Naive thymus-derived CD4-positive, alpha-beta T cell (primary cell): ENCODE data around the gene BORCS6. TPM values are rescaled to one million over a fixed set of nuclear protein-coding genes. Genes with fewer than 3 reads are reported as not detected.

Source experiments
- ATAC-seq: fragments of 150-1000 bp; cut with Tn5 transposase; 2 replicates; pipeline ENCODE4 v1.10.0; 2021; ENCODE audit warnings: mild to moderate bottlenecking, moderate library complexity
- CTCF ChIA-PET: fragments of 350-600 bp; sonication (Branson Sonifier 250); formaldehyde crosslinking; loops from one replicate; lab custom pipeline; 2021; ENCODE audit warnings: antibody characterized with exemption; lab: Charles Lee
- POLR2A ChIA-PET: fragments of 350-600 bp; sonication (Branson Sonifier 250); formaldehyde crosslinking; loops from one replicate; lab custom pipeline; 2021; ENCODE audit warnings: antibody characterized with exemption, inconsistent platforms; lab: Charles Lee
- DNase-seq, 9 donors: peaks; one replicate each; pipeline versions ENCODE4 v3.0.0 to v3.0.0-alpha.2; 2020 to 2022; ENCODE audit warnings: mixed read lengths in 1 of 9
- H3K27ac ChIP-seq: one replicate; pipeline ENCODE4 v1.7.0; 2013; ENCODE audit warnings: mild to moderate bottlenecking, low read depth, low read length, moderate library complexity
- H3K27me3 ChIP-seq, 2 donors: one replicate each; pipeline ENCODE4 v1.7.0; 2013; ENCODE audit warnings: low read length in 2 of 2, mild to moderate bottlenecking in 2 of 2, moderate library complexity in 2 of 2; ENCODE audit not compliant: control insufficient read depth in 2 of 2, insufficient read depth in 2 of 2
- H3K36me3 ChIP-seq, 3 experiments: 1 replicate in 2 of 3; 2 replicates in 1 of 3; pipeline ENCODE4 v1.7.0; 2013; ENCODE audit warnings: low read length in 3 of 3, mild to moderate bottlenecking in 3 of 3, moderate library complexity in 1 of 3; ENCODE audit not compliant: insufficient read depth in 3 of 3, control insufficient read depth in 2 of 3
- H3K4me1 ChIP-seq, 2 donors: one replicate each; pipeline ENCODE4 v1.7.0; 2013; ENCODE audit warnings: low read length in 2 of 2, mild to moderate bottlenecking in 2 of 2, moderate library complexity in 1 of 2; ENCODE audit not compliant: control insufficient read depth in 2 of 2, insufficient read depth in 2 of 2
- H3K4me3 ChIP-seq: 2 replicates; pipeline ENCODE4 v1.7.0; 2013; ENCODE audit warnings: mild to moderate bottlenecking, low read length
- H3K9me3 ChIP-seq, 3 experiments: 1 replicate in 2 of 3; 2 replicates in 1 of 3; pipeline ENCODE4 v1.7.0; 2013; ENCODE audit warnings: low read length in 3 of 3; ENCODE audit not compliant: control insufficient read depth in 2 of 3
- H3K27ac Mint-ChIP-seq, 9 donors: one replicate each; pipeline ENCODE4 v1.8.0; 2020 to 2022; ENCODE audit warnings: mixed read lengths in 9 of 9, mild to moderate bottlenecking in 8 of 9, moderate library complexity in 5 of 9, inconsistent platforms in 2 of 9
- H3K27me3 Mint-ChIP-seq, 5 donors: one replicate each; pipeline ENCODE4 v1.8.0; 2021 to 2022; ENCODE audit warnings: mixed read lengths in 5 of 5, mild to moderate bottlenecking in 1 of 5
- H3K36me3 Mint-ChIP-seq, 5 donors: one replicate each; pipeline ENCODE4 v1.8.0; 2020 to 2022; ENCODE audit warnings: mixed read lengths in 5 of 5, mild to moderate bottlenecking in 3 of 5, inconsistent platforms in 1 of 5
- H3K4me1 Mint-ChIP-seq, 7 donors: one replicate each; pipeline ENCODE4 v1.8.0; 2020 to 2022; ENCODE audit warnings: mixed read lengths in 7 of 7, mild to moderate bottlenecking in 3 of 7, inconsistent platforms in 1 of 7
- H3K4me3 Mint-ChIP-seq, 10 donors: one replicate each; pipeline ENCODE4 v1.8.0; 2020 to 2022; ENCODE audit warnings: mild to moderate bottlenecking in 10 of 10, mixed read lengths in 10 of 10, moderate library complexity in 6 of 10, inconsistent platforms in 2 of 10
- H3K9me3 Mint-ChIP-seq, 11 donors: one replicate each; pipeline ENCODE4 v1.8.0; 2020 to 2022; ENCODE audit warnings: mixed read lengths in 11 of 11, mild to moderate bottlenecking in 4 of 11, inconsistent platforms in 1 of 11, moderate library complexity in 1 of 11
- intact Hi-C, 2 donors: fragments of 100-400 bp; cut with micrococcal nuclease; formaldehyde crosslinking; loops; one replicate each; pipeline ENCODE4 v1.15.1; 2023
- polyA plus RNA-seq, 2 donors: library from polyadenylated mRNA; unstranded; fragments of 300-500 nt; fragmentation: Illumina TruSeq; gene quantifications; one replicate each; pipeline ENCODE4 v1.2.3, GENCODE V29; 2021
- total RNA-seq, 6 experiments: library from RNA in 5 of 6; stranded (reverse) in 5 of 6; gene quantifications; 1 replicate in 5 of 6; 2 replicates in 1 of 6; pipeline ENCODE4 v1.2.3 and lab custom pipeline; 2021 to 2026

BORCS6 gene
- total and polyA plus RNA-seq, 7 experiments from 2014 or later, result 5.4 to 23.7 (median 15.8) TPM

DNA sequence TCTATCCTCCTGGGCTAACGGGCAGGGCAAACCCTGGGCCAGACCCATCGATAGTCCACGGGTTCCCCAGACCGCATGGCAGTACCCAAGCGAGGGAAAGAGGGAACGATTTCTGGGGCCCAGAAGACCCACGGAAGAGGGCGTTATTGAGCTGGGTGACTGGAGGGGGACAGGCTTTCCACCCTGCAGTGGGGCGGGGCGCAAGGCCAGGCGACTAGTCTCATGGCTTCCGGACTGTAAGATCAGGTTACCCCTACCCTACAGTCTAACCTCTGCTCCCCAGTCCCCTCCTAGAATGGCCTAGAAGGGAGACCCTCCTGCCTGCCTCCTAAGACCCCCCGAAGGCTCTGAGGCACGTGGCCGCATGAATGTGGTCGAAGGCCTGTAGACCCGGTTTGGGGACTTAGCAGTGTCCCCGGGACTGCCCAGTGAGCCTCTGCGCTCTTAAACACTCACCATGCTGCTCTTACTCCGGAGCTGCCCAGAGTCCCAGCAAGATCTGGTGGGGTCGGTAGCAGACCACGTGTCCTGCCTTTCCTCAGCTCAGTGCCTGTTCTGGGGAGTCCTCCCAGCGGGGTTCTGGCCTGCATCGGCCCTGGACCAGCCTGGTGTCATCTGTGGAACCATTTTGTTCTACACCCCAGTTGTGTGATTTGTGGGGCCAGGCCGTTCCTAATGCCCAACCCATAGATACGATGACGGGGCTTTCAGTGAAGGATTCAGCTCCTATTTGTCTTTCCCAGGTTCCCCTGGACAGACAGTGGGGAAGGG is 33.6 kb upstream of the BORCS6 start:
- DNase-seq, result peak in 3 of 9 donors; percentile 42 to 60 (median 46)
- peaks cover 10 to 40% (median 22%) of the 10 kb centered on the region in 5 donors for H3K36me3 Mint-ChIP-seq
- peaks cover 32 to 83% (median 68%) of the 10 kb centered on the region in 7 donors for H3K4me1 Mint-ChIP-seq
- H3K4me1 ChIP-seq, result peaks cover 23 to 26% of the 10 kb centered on the region in 2 donors
- H3K27ac Mint-ChIP-seq, result peak overlapping the region; percentile 95 to 100 (median 99)
- peaks cover 0 to 17% (median 0%) of the 10 kb centered on the region in 5 donors for H3K27me3 Mint-ChIP-seq
- H3K27me3 ChIP-seq, result no peaks in the 10 kb centered on the region
- H3K9me3 Mint-ChIP-seq, result peaks cover 0 to 35% (median 0%) of the 10 kb centered on the region in 11 donors
- ATAC-seq, result no peak
- intact Hi-C loops, result loop anchor here (1.0 to 10.0 kb wide), 8 partner anchors 51 to 1209 kb away; partner anchors contain the start of genes CCDC42 (in 1 of the 2), CHD3 (in 1 of the 2), NDEL1 (in 1 of the 2) and RNASEK (in 1 of the 2)
- H3K36me3 ChIP-seq, result peaks cover 7 to 20% (median 14%) of the 10 kb centered on the region in 3 experiments
- CTCF ChIA-PET, result interaction anchor here (0.7 to 7.2 kb wide), 6 partner anchors 23 to 77 kb away, joined by 3 to 70 read pairs (median 10); partner anchors contain the start of genes BORCS6, CTC1, PFAS and SLC25A35
- POLR2A ChIA-PET, result interaction anchor here (0.6 to 10.9 kb wide), 28 partner anchors 9 to 1178 kb away, joined by 3 to 436 read pairs (median 6); partner anchors contain the start of genes ALOXE3, AURKB, BORCS6 and CTC1
- H3K9me3 ChIP-seq, result no peaks in the 10 kb centered on the region
- peak overlapping the region; percentile 86 to 99 (median 92) for H3K4me3 Mint-ChIP-seq
- peak overlapping the region; percentile 83 for H3K27ac ChIP-seq
- H3K4me3 ChIP-seq, result peak overlapping the region; percentile 99

- H3K27ac Mint-ChIP-seq, result peak overlapping the region; percentile 95 to 100 (median 99)
- Histone ChIP-seq H3K9me3 (no peaks in the 10 kb centered on the region), H3K27ac (peak overlapping the region; percentile 83), H3K4me3 (peak overlapping the region; percentile 99), H3K36me3 (peaks cover 0 to 13% (median 6%) of the 10 kb centered on the region in 3 experiments), H3K27me3 (no peaks in the 10 kb centered on the region), H3K4me1 (peaks cover 23 to 26% of the 10 kb centered on the region in 2 donors)
- peak overlapping the region; percentile 86 to 99 (median 92) for H3K4me3 Mint-ChIP-seq
- intact Hi-C loops, result loop anchor here (1.0 to 10.0 kb wide), 22 partner anchors 12 to 1208 kb away; partner anchors contain the start of genes AURKB (in 2 of the 2), SLC25A35 (in 2 of the 2), CCDC42 (in 1 of the 2) and CHD3 (in 1 of the 2)
- POLR2A ChIA-PET, result interaction anchor here (0.6 to 10.9 kb wide), 32 partner anchors 9 to 1177 kb away, joined by 3 to 436 read pairs (median 8); partner anchors contain the start of genes ALOXE3, AURKB, BORCS6 and CTC1
- peak; percentile 88 to 92 (median 91) for DNase-seq
- H3K27me3 Mint-ChIP-seq, result peaks cover 0 to 17% (median 0%) of the 10 kb centered on the region in 5 donors
- CTCF ChIA-PET, result interaction anchor here (0.8 to 7.2 kb wide), 7 partner anchors 24 to 84 kb away, joined by 3 to 70 read pairs (median 12); partner anchors contain the start of genes BORCS6, CTC1, PFAS and SLC25A35
- H3K36me3 Mint-ChIP-seq, result peaks cover 9 to 37% (median 18%) of the 10 kb centered on the region in 5 donors
- peaks cover 0 to 35% (median 0%) of the 10 kb centered on the region in 11 donors for H3K9me3 Mint-ChIP-seq
- peak; percentile 66 for ATAC-seq
- peaks cover 30 to 81% (median 70%) of the 10 kb centered on the region in 7 donors for H3K4me1 Mint-ChIP-seq
Observed at GRCh38 chr17:8222630-8223355, 32.8 kb upstream of the BORCS6 start.

GRCh38 chr17:8222380-8222629 is 32.3 kb upstream of the BORCS6 start:
- Mint-ChIP-seq H3K27me3 (peaks cover 0 to 17% (median 0%) of the 10 kb centered on the region in 5 donors), H3K4me1 (peaks cover 25 to 76% (median 65%) of the 10 kb centered on the region in 7 donors), H3K36me3 (peaks cover 4 to 32% (median 13%) of the 10 kb centered on the region in 5 donors), H3K9me3 (peaks cover 0 to 35% (median 0%) of the 10 kb centered on the region in 11 donors), H3K27ac (peak overlapping the region; percentile 95 to 100 (median 99)), H3K4me3 (peak overlapping the region; percentile 86 to 99 (median 92))
- H3K9me3 ChIP-seq, result no peaks in the 10 kb centered on the region
- H3K36me3 ChIP-seq, result peaks cover 0 to 8% (median 3%) of the 10 kb centered on the region in 3 experiments
- DNase-seq (peak in 2 of 9 donors; percentile 81 to 83), ATAC-seq (peak; percentile 56)
- H3K27me3 ChIP-seq, result no peaks in the 10 kb centered on the region
- POLR2A ChIA-PET, result interaction anchor here (0.7 to 10.9 kb wide), 29 partner anchors 8 to 914 kb away, joined by 3 to 436 read pairs (median 8); partner anchors contain the start of genes ALOXE3, AURKB, BORCS6 and CTC1
- H3K27ac ChIP-seq, result peak overlapping the region; percentile 83
- intact Hi-C loops, result loop anchor here (1.0 to 10.0 kb wide), 21 partner anchors 12 to 1208 kb away; partner anchors contain the start of genes AURKB (in 2 of the 2), SLC25A35 (in 2 of the 2), CCDC42 (in 1 of the 2) and CHD3 (in 1 of the 2)
- peaks cover 23 to 26% of the 10 kb centered on the region in 2 donors for H3K4me1 ChIP-seq
- peak overlapping the region; percentile 99 for H3K4me3 ChIP-seq
- CTCF ChIA-PET, result interaction anchor here (0.8 to 7.2 kb wide), 10 partner anchors 10 to 103 kb away, joined by 3 to 70 read pairs (median 10); partner anchors contain the start of genes ALOXE3, BORCS6, CTC1 and PFAS

GRCh38 chr17:8221663-8222379 is 31.8 kb upstream of the BORCS6 start:
- ChIA-PET CTCF (interaction anchor here (0.8 to 7.2 kb wide), 15 partner anchors 10 to 129 kb away, joined by 3 to 70 read pairs (median 5); partner anchors contain the start of genes ALOXE3, BORCS6, CTC1 and PFAS), POLR2A (interaction anchor here (0.6 to 10.9 kb wide), 30 partner anchors 13 to 914 kb away, joined by 3 to 436 read pairs (median 7); partner anchors contain the start of genes ALOXE3, AURKB, BORCS6 and CTC1)
- Histone ChIP-seq H3K27me3 (no peaks in the 10 kb centered on the region), H3K9me3 (no peaks in the 10 kb centered on the region), H3K36me3 (peaks cover 0 to 4% (median 0%) of the 10 kb centered on the region in 3 experiments), H3K4me1 (peaks cover 20 to 21% of the 10 kb centered on the region in 2 donors), H3K4me3 (peak overlapping the region; percentile 99), H3K27ac (peak overlapping the region; percentile 83)
- Mint-ChIP-seq H3K27ac (peak overlapping the region; percentile 95 to 100 (median 99)), H3K27me3 (peaks cover 0 to 17% (median 0%) of the 10 kb centered on the region in 5 donors), H3K4me3 (peak overlapping the region; percentile 86 to 99 (median 92)), H3K4me1 (peaks cover 21 to 71% (median 60%) of the 10 kb centered on the region in 7 donors), H3K36me3 (peaks cover under 1 to 28% (median 9%) of the 10 kb centered on the region in 5 donors), H3K9me3 (peaks cover 0 to 32% (median 0%) of the 10 kb centered on the region in 11 donors)
- DNase-seq (peak; percentile 89 to 98 (median 95)), ATAC-seq (peak; percentile 73)
- intact Hi-C loops, result loop anchor here (1.0 to 10.0 kb wide), 21 partner anchors 12 to 1207 kb away; partner anchors contain the start of genes AURKB (in 2 of the 2), SLC25A35 (in 2 of the 2), CCDC42 (in 1 of the 2) and CHD3 (in 1 of the 2)
